K562 treated with DMSO at 1 percent for 12 hours (cell line): ENCODE data around the gene NTS. TPM values are rescaled to one million over a fixed set of nuclear protein-coding genes. Genes with fewer than 3 reads are reported as not detected.

Experiments
- total RNA-seq: library from RNA; unstranded; fragments of 300-600 nt; gene quantifications from 2 replicates; pipeline ENCODE4 v1.2.3, GENCODE V29; 2022; ENCODE audit not compliant: insufficient read depth

NTS gene, protein sequence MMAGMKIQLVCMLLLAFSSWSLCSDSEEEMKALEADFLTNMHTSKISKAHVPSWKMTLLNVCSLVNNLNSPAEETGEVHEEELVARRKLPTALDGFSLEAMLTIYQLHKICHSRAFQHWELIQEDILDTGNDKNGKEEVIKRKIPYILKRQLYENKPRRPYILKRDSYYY
- not detected in 2 replicates for total RNA-seq

DNA sequence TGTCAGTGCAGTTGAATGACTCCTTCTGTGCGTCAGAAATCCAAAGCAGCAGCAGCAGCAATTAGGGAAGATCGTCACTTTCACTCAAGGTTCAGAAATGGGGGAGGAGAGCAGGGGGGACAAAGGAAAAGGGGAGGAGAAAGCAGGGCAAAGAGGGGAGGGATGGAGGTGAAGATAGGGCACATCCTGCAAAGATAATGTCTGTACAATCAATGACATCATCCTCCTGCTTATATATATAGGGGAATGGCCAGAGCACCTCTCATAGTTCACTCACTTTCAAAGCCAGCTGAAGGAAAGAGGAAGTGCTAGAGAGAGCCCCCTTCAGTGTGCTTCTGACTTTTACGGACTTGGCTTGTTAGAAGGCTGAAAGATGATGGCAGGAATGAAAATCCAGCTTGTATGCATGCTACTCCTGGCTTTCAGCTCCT, at the start of gene NTS:
NTS (plus strand) TSS at position 265 of the 431 bp plus-strand sequence; CDS start at position 374, 109 bp downstream.

DNA sequence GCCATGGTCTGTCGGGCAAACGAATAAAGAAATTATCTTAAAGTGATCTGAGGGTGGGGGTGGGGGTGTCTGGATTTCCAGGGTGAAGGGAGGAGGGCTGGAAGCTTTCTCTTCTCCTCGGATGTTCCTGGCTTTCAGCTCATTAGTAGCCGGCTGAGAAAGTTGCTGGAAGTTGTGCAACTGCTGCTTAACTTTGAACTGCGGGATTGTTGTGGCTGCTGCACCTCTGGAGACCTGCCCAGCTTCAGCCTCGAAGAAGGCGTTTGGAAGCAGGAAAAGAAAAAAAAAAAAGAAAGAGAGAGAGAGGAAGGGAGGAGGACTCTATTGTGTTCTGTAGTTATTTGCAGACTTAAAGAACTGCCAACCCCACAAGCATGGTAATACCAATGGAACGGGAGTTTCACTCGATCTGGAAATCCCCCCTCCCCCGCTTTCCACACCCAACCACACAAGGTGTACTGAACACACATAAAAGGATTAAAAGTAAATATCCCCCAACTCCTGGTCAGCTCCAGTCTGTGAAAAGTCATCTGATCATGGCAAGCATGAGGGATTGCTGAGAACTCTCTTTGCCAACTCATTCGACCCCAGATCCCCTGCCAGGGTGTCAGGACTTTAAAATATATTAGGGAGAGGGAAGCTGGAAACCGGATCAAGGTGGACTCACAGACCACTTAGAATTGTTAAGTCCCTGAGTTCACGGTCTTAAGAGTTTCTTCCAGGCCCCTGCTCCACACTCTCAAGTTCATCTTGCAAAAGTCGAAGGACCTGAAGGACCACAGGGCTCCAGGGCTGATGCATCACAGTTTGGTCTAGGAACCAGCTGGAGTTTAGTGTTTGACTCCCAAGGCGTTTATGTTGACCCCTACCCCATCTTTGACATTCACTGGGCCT, 37.7 kb upstream of the NTS start, which contains the start of gene RASSF9:
RASSF9 (minus strand) TSS at position 213 of the 894 bp plus-strand sequence; CDS start at position 5, 208 bp downstream.

Other genes with a start within 250 kb of the NTS start
- not detected in 2 replicates for gene RASSF9, start 37.9 kb upstream of the NTS start, total RNA-seq